ENCODE measurements around the gene COL11A1.
"Not testable (repeated sequence)": the region's sequence is repeated elsewhere in the genome, so short reads cannot be mapped to it uniquely, and the experiment has no call there.

Gene COL11A1

GRCh38 chr1:103108376-103109150 is at the start of gene COL11A1:
COL11A1 (minus strand) TSS chr1:103108522; CDS start chr1:103108178, 344 bp downstream.
- peak in 34 of 51 donors; percentile 8 to 69 (median 46) for DNase-seq

GRCh38 chr1:103156966-103157365 is 48.6 kb upstream of the COL11A1 start:
- DNase-seq: no peak

- DNase-seq: no peak
Observed at GRCh38 chr1:103146166-103146565, 37.8 kb upstream of the COL11A1 start.

- DNase-seq: no peak
Observed at GRCh38 chr1:103145449-103145848, 37.1 kb upstream of the COL11A1 start.

GRCh38 chr1:103144681-103145080 is 36.4 kb upstream of the COL11A1 start:
- no peak for DNase-seq

GRCh38 chr1:103142461-103142860 is 34.1 kb upstream of the COL11A1 start:
- DNase-seq: no peak

GRCh38 chr1:103129796-103130195 is 21.5 kb upstream of the COL11A1 start:
- no peak for DNase-seq

GRCh38 chr1:103129255-103129654 is 20.9 kb upstream of the COL11A1 start:
- no peak for DNase-seq

GRCh38 chr1:103128256-103128655 is 19.9 kb upstream of the COL11A1 start:
- DNase-seq: not testable (repeated sequence)

- no peak for DNase-seq
Observed at GRCh38 chr1:103125219-103125618, 16.9 kb upstream of the COL11A1 start.

GRCh38 chr1:103122983-103123720 is 14.8 kb upstream of the COL11A1 start:
- DNase-seq: no peak

GRCh38 chr1:103120981-103121380 is 12.7 kb upstream of the COL11A1 start:
- DNase-seq: no peak

GRCh38 chr1:103112546-103112945 is 4.2 kb upstream of the COL11A1 start:
- DNase-seq: no peak

- DNase-seq: no peak
Observed at GRCh38 chr1:103111926-103112325, 3.6 kb upstream of the COL11A1 start.

- DNase-seq: no peak
Observed at GRCh38 chr1:103110701-103111100, 2.4 kb upstream of the COL11A1 start.

GRCh38 chr1:103109311-103109920 is 1.1 kb upstream of the COL11A1 start:
- DNase-seq: peak in 4 of 51 donors; percentile 1 to 28 (median 2)

GRCh38 chr1:103107741-103108375 is 464 bp downstream of the COL11A1 start:
- DNase-seq: peak in 3 of 51 donors; percentile 19 to 38 (median 19)

- DNase-seq: peak in 21 of 51 donors; percentile 2 to 73 (median 15)
Observed at GRCh38 chr1:103106426-103107341, 1.6 kb downstream of the COL11A1 start.

GRCh38 chr1:103101399-103101798 is 6.9 kb downstream of the COL11A1 start:
- DNase-seq: no peak

- no peak for DNase-seq
Observed at GRCh38 chr1:103089221-103089620, 19.1 kb downstream of the COL11A1 start.

- no peak for DNase-seq
Observed at GRCh38 chr1:103087256-103087655, 21.1 kb downstream of the COL11A1 start.
